Thoracic aorta (tissue), 2 donors: ENCODE results near the gene ADAMTS8. TPM values are rescaled to one million over a fixed set of nuclear protein-coding genes. Genes with fewer than 3 reads are reported as not detected.

ENCODE experiments used
- ATAC-seq: fragments of 150-250 bp; one replicate; pipeline ENCODE4 v1.8.0; 2017; ENCODE audit warnings: low read depth; ENCODE audit not compliant: insufficient number of reproducible peaks, low FRiP score
- DNase-seq: peaks from one replicate; pipeline ENCODE4 v3.0.0-alpha.2; 2020; ENCODE audit warnings: low spot score
- H3K27ac ChIP-seq, 2 donors: fragments of 200-600 bp; sonication (generic); 1 replicate in 1 of 2; 2 replicates in 1 of 2; pipeline ENCODE4 v1.5.1; 2016; ENCODE audit warnings: mild to moderate bottlenecking in 2 of 2, moderate library complexity in 2 of 2
- H3K27me3 ChIP-seq: fragments of 200-600 bp; sonication (generic); replicated peaks from 2 replicates; pipeline ENCODE4 v1.6.0; 2016; ENCODE audit warnings: mild to moderate bottlenecking; ENCODE audit not compliant: insufficient read depth
- H3K36me3 ChIP-seq: fragments of 200-600 bp; sonication (generic); one replicate; pipeline ENCODE4 v1.5.1; 2016
- H3K4me1 ChIP-seq, 2 donors: fragments of 200-600 bp; sonication (generic); 1 replicate in 1 of 2; 2 replicates in 1 of 2; pipeline versions ENCODE4 v1.5.1 to v1.6.0; 2016; ENCODE audit warnings: low read depth in 2 of 2, mild to moderate bottlenecking in 1 of 2; ENCODE audit not compliant: control insufficient read depth in 1 of 2
- H3K4me3 ChIP-seq: fragments of 200-600 bp; sonication (generic); 2 replicates; pipeline ENCODE4 v1.5.1; 2016; ENCODE audit warnings: mild to moderate bottlenecking
- H3K9me3 ChIP-seq: fragments of 200-600 bp; sonication (generic); 2 replicates; pipeline ENCODE4 v1.5.1; 2016
- CTCF ChIP-seq: fragments of 200-600 bp; sonication (generic); IDR thresholded peaks from one replicate; pipeline ENCODE4 v1.5.1; 2019; ENCODE audit warnings: antibody characterized with exemption
- total RNA-seq, 2 donors: library from RNA; depleted of rRNA; stranded (reverse); fragments of >200 nt; gene quantifications; one replicate each; pipeline versions ENCODE4 v1.1.0 to v1.2.3, GENCODE V29; 2016

Gene ADAMTS8
- total RNA-seq, 2 donors from 2014 or later: 5.3 to 17.6 TPM

GRCh38 chr11:130449310-130449990 lies 21.0 kb upstream of the ADAMTS8 start:
- Histone ChIP-seq H3K27ac (peak overlapping the region; percentile 60 to 67), H3K27me3 (no peaks in the 10 kb centered on the region), H3K9me3 (no peaks in the 10 kb centered on the region), H3K4me3 (peak overlapping the region; percentile 77), H3K36me3 (no peaks in the 10 kb centered on the region), H3K4me1 (peaks cover 6 to 49% of the 10 kb centered on the region in 2 donors)
- ATAC-seq (no peak), DNase-seq (no peak)
- TF ChIP-seq CTCF: no peak

- peaks cover 6 to 42% of the 10 kb centered on the region in 2 donors for H3K4me1 ChIP-seq
- TF ChIP-seq CTCF: no peak
- DNase-seq: no peak
Measured at GRCh38 chr11:130448416-130449309, 20.3 kb upstream of the ADAMTS8 start, which contains the start of gene ADAMTS15. Gene ADAMTS15, plus strand, starts transcription at chr11:130448645. Its CDS starts 329 bp downstream, at chr11:130448974.

DNA sequence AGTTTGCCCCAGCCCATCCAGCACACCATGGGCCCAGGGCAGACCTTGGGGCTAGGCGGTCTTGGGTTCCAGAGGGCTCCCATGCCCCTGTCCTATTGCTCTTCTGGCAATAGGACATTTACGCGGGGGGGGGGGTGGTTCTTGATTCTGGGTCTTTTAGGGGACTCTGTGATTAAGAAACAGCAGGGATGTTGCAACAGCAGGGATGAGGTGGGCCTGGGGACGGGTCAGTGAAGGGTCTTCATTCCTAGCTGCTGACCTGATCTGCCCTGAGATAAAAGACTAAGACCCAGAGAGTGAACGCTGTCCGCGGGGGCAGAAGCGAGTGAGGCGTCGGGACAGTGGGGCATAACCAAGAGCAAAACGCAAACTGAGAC lies 19.6 kb upstream of the ADAMTS8 start:
- Histone ChIP-seq H3K36me3 (no peaks in the 10 kb centered on the region), H3K4me1 (peaks cover 6 to 39% of the 10 kb centered on the region in 2 donors), H3K9me3 (no peaks in the 10 kb centered on the region), H3K27ac (peak overlapping the region in 1 of 2 donors; percentile 60), H3K4me3 (peak overlapping the region; percentile 77), H3K27me3 (no peaks in the 10 kb centered on the region)
- DNase-seq (no peak), ATAC-seq (no peak)
- TF ChIP-seq CTCF: no peak

More at GRCh38 chr11:130448416-130449309, 20.3 kb upstream of the ADAMTS8 start, which contains the start of gene ADAMTS15:
- H3K27me3 ChIP-seq: no peaks in the 10 kb centered on the region
- H3K27ac ChIP-seq: peak within 1 kb of the TSS; percentile 60 to 61
- peak within 1 kb of the TSS; percentile 77 for H3K4me3 ChIP-seq
- no peak for ATAC-seq
- no peaks in the 10 kb centered on the region for H3K9me3 ChIP-seq
- H3K36me3 ChIP-seq: no peaks in the 10 kb centered on the region

- no peaks in the 10 kb centered on the region for H3K27me3 ChIP-seq
- H3K27ac ChIP-seq: no peak overlapping the region
- H3K36me3 ChIP-seq: no peaks in the 10 kb centered on the region
- no peak for TF ChIP-seq CTCF
- H3K4me1 ChIP-seq: peaks cover 0 to 16% of the 10 kb centered on the region in 2 donors
- no peak for DNase-seq
- no peak for ATAC-seq
- H3K9me3 ChIP-seq: no peaks in the 10 kb centered on the region
- no peak overlapping the region for H3K4me3 ChIP-seq
Measured at GRCh38 chr11:130445788-130446187, 17.4 kb upstream of the ADAMTS8 start.

DNA sequence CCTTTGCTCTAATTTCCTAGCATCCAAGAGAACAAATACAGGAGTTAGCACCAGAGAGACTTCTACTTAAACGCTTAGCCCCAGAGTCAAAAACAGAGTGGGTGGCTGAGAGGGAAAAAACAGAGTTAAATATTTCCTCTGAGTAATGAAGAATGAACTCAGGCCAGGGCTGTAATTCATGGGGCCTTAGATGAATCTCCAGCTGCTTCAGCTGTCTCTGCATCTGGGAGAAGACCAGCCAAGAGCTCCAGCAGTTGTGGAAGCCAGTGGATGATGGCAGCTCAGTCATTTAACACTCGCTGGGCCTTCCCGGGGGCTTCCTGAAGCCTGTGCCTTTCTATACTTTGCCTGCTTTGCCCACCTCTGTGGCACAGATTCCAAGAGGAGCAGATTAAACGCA lies 14.3 kb upstream of the ADAMTS8 start:
- Histone ChIP-seq H3K27me3 (no peaks in the 10 kb centered on the region), H3K4me3 (no peak overlapping the region), H3K27ac (no peak overlapping the region), H3K4me1 (peaks cover 0 to 2% of the 10 kb centered on the region in 2 donors), H3K36me3 (no peaks in the 10 kb centered on the region), H3K9me3 (no peaks in the 10 kb centered on the region)
- no peak for TF ChIP-seq CTCF
- ATAC-seq: no peak
- no peak for DNase-seq
